DOHH2 (cell line): ENCODE results near the gene TUSC2.

Experiments
- H3F3A ChIP-seq: fragments of 200-600 bp; sonication (generic), shearing (Covaris generic); 2 replicates; pipeline ENCODE4 v1.6.0; 2016; ENCODE audit warnings: antibody characterized with exemption, mild to moderate bottlenecking; ENCODE audit not compliant: control insufficient read depth, insufficient read depth
- H3K27ac ChIP-seq: fragments of 200-600 bp; sonication (generic); 2 replicates; pipeline ENCODE4 v1.5.1; 2014; ENCODE audit warnings: low read depth, mild to moderate bottlenecking, low read length, moderate library complexity
- H3K27me3 ChIP-seq: fragments of 200-600 bp; sonication (generic); 2 replicates; pipeline ENCODE4 v1.6.1; 2014; ENCODE audit warnings: mild to moderate bottlenecking, low read length, mixed read lengths; ENCODE audit not compliant: control insufficient read depth
- H3K36me3 ChIP-seq: fragments of 200-600 bp; sonication (generic); 2 replicates; pipeline ENCODE4 v1.6.1; 2014; ENCODE audit warnings: mild to moderate bottlenecking, low read length, moderate library complexity, mixed read lengths; ENCODE audit not compliant: control insufficient read depth
- H3K4me1 ChIP-seq: fragments of 200-600 bp; sonication (generic); 2 replicates; pipeline ENCODE4 v1.6.1; 2014; ENCODE audit warnings: mild to moderate bottlenecking, low read length, mixed read lengths; ENCODE audit not compliant: control insufficient read depth
- H3K4me2 ChIP-seq: fragments of 200-600 bp; sonication (generic); 2 replicates; pipeline ENCODE4 v1.6.0; 2014; ENCODE audit warnings: mild to moderate bottlenecking, low read length, moderate library complexity
- H3K4me3 ChIP-seq: fragments of 200-600 bp; sonication (generic); 2 replicates; pipeline ENCODE4 v1.5.1; 2014; ENCODE audit warnings: mild to moderate bottlenecking, low read length, mixed read lengths
- H3K79me2 ChIP-seq: fragments of 200-600 bp; sonication (generic); 2 replicates; pipeline ENCODE4 v1.6.1; 2014; ENCODE audit warnings: mild to moderate bottlenecking, low read length, mixed read lengths; ENCODE audit not compliant: control insufficient read depth
- H3K9me2 ChIP-seq: fragments of 200-600 bp; sonication (generic); replicated peaks from 2 replicates; pipeline ENCODE4 v1.6.1; 2014; ENCODE audit warnings: mild to moderate bottlenecking, low read length, mixed read lengths; ENCODE audit not compliant: control insufficient read depth
- H3K9me3 ChIP-seq: fragments of 200-600 bp; sonication (generic); 2 replicates; pipeline ENCODE4 v1.6.1; 2014; ENCODE audit warnings: antibody characterized with exemption, low read length, mixed read lengths; ENCODE audit not compliant: control insufficient read depth, insufficient read depth
- H4K20me1 ChIP-seq: fragments of 200-600 bp; sonication (generic); 2 replicates; pipeline ENCODE4 v1.6.0; 2014; ENCODE audit warnings: low read depth, mild to moderate bottlenecking, antibody characterized with exemption, low read length, moderate library complexity; ENCODE audit not compliant: control insufficient read depth, insufficient read depth
- CTCF ChIP-seq: fragments of 200-600 bp; sonication (generic); IDR thresholded peaks from one replicate; pipeline ENCODE4 v1.5.1; 2014; ENCODE audit warnings: antibody characterized with exemption, mild to moderate bottlenecking, low read depth, low read length; ENCODE audit not compliant: poor library complexity, severe bottlenecking
- EZH2phosphoT487 ChIP-seq: fragments of 200-600 bp; sonication (generic); IDR thresholded peaks from 2 replicates; pipeline ENCODE4 v1.6.1; 2017; ENCODE audit warnings: borderline replicate concordance, mild to moderate bottlenecking, antibody characterized with exemption, low read length, moderate library complexity, mixed read lengths

The TUSC2 gene

DNA sequence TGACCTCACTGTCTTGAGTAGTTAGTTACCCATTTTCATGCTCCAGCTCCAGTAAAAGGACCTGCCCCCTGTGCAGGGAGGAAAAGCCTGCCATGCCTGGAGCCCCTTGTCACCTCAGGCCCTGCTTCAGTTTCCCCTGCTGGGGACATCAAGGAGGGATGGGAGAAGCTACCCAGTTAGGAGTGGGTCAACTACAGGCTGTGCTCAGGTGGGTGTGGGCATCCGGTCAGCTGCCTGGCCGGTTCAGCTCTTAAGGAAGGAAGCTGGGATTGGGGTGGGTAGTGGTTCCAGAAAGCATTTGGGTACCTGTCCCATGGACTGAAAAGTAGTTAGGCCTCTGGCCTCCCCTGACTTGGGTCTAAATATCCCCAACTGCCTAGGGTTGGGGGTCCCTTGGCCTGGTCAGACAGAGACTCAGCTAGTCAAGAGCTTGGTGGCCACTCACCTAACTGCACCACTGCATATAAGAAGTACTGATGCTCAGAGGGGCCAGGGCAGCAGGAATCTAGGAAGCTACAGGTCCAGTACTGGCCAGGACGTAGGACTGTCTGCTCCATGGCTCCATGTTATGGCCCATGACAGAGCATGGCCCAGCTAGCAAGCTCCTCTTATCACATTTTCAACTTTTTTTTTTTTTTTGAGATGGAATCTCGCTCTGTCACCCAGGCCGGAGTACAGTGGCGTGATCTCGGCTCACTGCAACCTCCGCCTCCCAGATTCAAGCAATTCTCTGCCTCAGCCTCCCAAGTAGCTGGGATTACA is 48.6 kb downstream of the TUSC2 start:
- H4K20me1 ChIP-seq, result no peaks in the 10 kb centered on the region
- H3K9me2 ChIP-seq, result no peaks in the 10 kb centered on the region
- no peaks in the 10 kb centered on the region; the same call in 1 of the 2 replicates for H3F3A ChIP-seq
- H3K27me3 ChIP-seq, result peaks cover 22% of the 10 kb centered on the region
- H3K27ac ChIP-seq, result no peak overlapping the region
- no peak overlapping the region for H3K4me2 ChIP-seq
- H3K79me2 ChIP-seq, result no peaks in the 10 kb centered on the region
- no peak for TF ChIP-seq EZH2phosphoT487
- H3K9me3 ChIP-seq, result no peaks in the 10 kb centered on the region
- H3K36me3 ChIP-seq, result no peaks in the 10 kb centered on the region
- no peak overlapping the region for H3K4me3 ChIP-seq
- H3K4me1 ChIP-seq, result peaks cover 7% of the 10 kb centered on the region

GRCh38 chr3:50278880-50279224 is 49.2 kb downstream of the TUSC2 start, which contains the start of gene LSMEM2:
TSS of gene LSMEM2 (plus strand) at chr3:50279087. CDS start at chr3:50279114, 27 bp downstream.
- no peaks in the 10 kb centered on the region for H4K20me1 ChIP-seq
- peaks cover 27% of the 10 kb centered on the region for H3K27me3 ChIP-seq
- H3K4me1 ChIP-seq, result peaks cover 12% of the 10 kb centered on the region
- TF ChIP-seq EZH2phosphoT487 (no peak), CTCF (no peak)
- no peaks in the 10 kb centered on the region for H3K9me2 ChIP-seq
- no peak within 1 kb of the TSS for H3K4me2 ChIP-seq
- H3K9me3 ChIP-seq, result no peaks in the 10 kb centered on the region
- H3K36me3 ChIP-seq, result no peaks in the 10 kb centered on the region
- H3F3A ChIP-seq, result no peaks in the 10 kb centered on the region
- H3K27ac ChIP-seq, result no peak within 1 kb of the TSS
- no peak within 1 kb of the TSS for H3K4me3 ChIP-seq
- no peaks in the 10 kb centered on the region for H3K79me2 ChIP-seq

GRCh38 chr3:50278123-50278879 is 49.7 kb downstream of the TUSC2 start:
- H3K27ac ChIP-seq, result no peak overlapping the region
- peaks cover 33% of the 10 kb centered on the region for H3K27me3 ChIP-seq
- TF ChIP-seq CTCF (no peak), EZH2phosphoT487 (no peak)
- H3K4me2 ChIP-seq, result no peak overlapping the region
- no peaks in the 10 kb centered on the region for H3K79me2 ChIP-seq
- H3K36me3 ChIP-seq, result no peaks in the 10 kb centered on the region
- no peaks in the 10 kb centered on the region for H3K9me3 ChIP-seq
- no peaks in the 10 kb centered on the region for H3F3A ChIP-seq
- no peaks in the 10 kb centered on the region for H4K20me1 ChIP-seq
- H3K4me3 ChIP-seq, result no peak overlapping the region
- H3K4me1 ChIP-seq, result peaks cover 14% of the 10 kb centered on the region
- H3K9me2 ChIP-seq, result no peaks in the 10 kb centered on the region

DNA sequence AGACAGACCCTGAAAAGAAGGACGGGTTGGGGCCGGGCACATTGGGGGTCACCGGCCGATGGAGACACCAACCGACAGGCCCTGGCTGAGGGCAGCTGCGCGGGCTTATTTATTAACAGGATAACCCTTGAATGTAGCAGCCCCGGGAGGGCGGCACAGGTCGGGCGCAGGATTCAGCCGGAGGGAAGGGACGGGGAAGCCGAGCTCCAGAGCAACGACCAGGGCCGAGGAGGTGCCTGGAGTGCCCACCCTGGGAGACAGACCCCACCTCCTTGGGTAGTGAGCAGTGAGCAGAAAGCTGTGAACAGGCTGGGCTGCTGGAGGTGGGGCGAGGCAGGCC is 51.3 kb downstream of the TUSC2 start:
- H3K4me3 ChIP-seq, result no peak overlapping the region
- no peak overlapping the region for H3K4me2 ChIP-seq
- H3K36me3 ChIP-seq, result no peaks in the 10 kb centered on the region
- TF ChIP-seq CTCF, result no peak
- TF ChIP-seq EZH2phosphoT487, result no peak
- no peaks in the 10 kb centered on the region for H4K20me1 ChIP-seq
- H3K9me2 ChIP-seq, result no peaks in the 10 kb centered on the region
- H3K27me3 ChIP-seq, result peaks cover 36% of the 10 kb centered on the region
- no peaks in the 10 kb centered on the region for H3K79me2 ChIP-seq
- H3K9me3 ChIP-seq, result no peaks in the 10 kb centered on the region
- H3K27ac ChIP-seq, result no peak overlapping the region
- H3F3A ChIP-seq, result no peaks in the 10 kb centered on the region
- H3K4me1 ChIP-seq, result peaks cover 19% of the 10 kb centered on the region
